Activated B cell treated with CpG ODN at 0.5 μM for 24 hours (primary cell): Measurements from ENCODE around the gene PUS3. TPM values are rescaled to one million over a fixed set of nuclear protein-coding genes. Genes with fewer than 3 reads are reported as not detected.

ENCODE experiments used
- ATAC-seq: fragments of 200-7000 bp; cut with Tn5 transposase; one replicate; pipeline ENCODE4 v1.10.0; 2021; ENCODE audit warnings: low read depth, mild to moderate bottlenecking, moderate library complexity
- CTCF ChIA-PET: fragments of 350-600 bp; sonication (Branson Sonifier 250); formaldehyde crosslinking; loops from one replicate; lab custom pipeline; 2021; ENCODE audit warnings: antibody characterized with exemption; lab: Charles Lee
- POLR2A ChIA-PET: fragments of 350-600 bp; sonication (Branson Sonifier 250); formaldehyde crosslinking; loops from one replicate; lab custom pipeline; 2021; ENCODE audit warnings: antibody characterized with exemption; lab: Charles Lee
- DNase-seq: peaks from one replicate; pipeline ENCODE4 v3.0.0; 2022
- H3K27ac Mint-ChIP-seq: one replicate; pipeline ENCODE4 v1.8.0; 2020; ENCODE audit warnings: mixed read lengths
- H3K27me3 Mint-ChIP-seq: one replicate; pipeline ENCODE4 v1.8.0; 2021; ENCODE audit warnings: mixed read lengths
- H3K36me3 Mint-ChIP-seq: one replicate; pipeline ENCODE4 v1.8.0; 2021; ENCODE audit warnings: low read depth, mixed read lengths
- H3K4me1 Mint-ChIP-seq: one replicate; pipeline ENCODE4 v1.8.0; 2021; ENCODE audit warnings: mixed read lengths
- H3K4me3 Mint-ChIP-seq: one replicate; pipeline ENCODE4 v1.8.0; 2020; ENCODE audit warnings: mild to moderate bottlenecking, mixed read lengths
- H3K9me3 Mint-ChIP-seq: one replicate; pipeline ENCODE4 v1.8.0; 2020; ENCODE audit warnings: mixed read lengths
- CTCF ChIP-seq: fragments of 200-600 bp; IDR thresholded peaks from one replicate; pipeline ENCODE4 v1.8.0; 2022; ENCODE audit warnings: antibody characterized with exemption, mild to moderate bottlenecking
- intact Hi-C: fragments of 100-400 bp; cut with micrococcal nuclease; formaldehyde crosslinking; loops from one replicate; pipeline ENCODE4 v1.15.1; 2024
- total RNA-seq: library from RNA; stranded (reverse); gene quantifications from 2 replicates; pipeline ENCODE4 v1.2.3, GENCODE V29; 2022

Gene PUS3
- total RNA-seq, 1 donor from 2014 or later, result 10.2 TPM

- Mint-ChIP-seq H3K9me3 (no peaks in the 10 kb centered on the region), H3K36me3 (no peaks in the 10 kb centered on the region), H3K27ac (no peak within 1 kb of the TSS), H3K4me1 (no peaks in the 10 kb centered on the region), H3K4me3 (no peak within 1 kb of the TSS), H3K27me3 (peaks cover 2% of the 10 kb centered on the region)
- POLR2A ChIA-PET, result no interaction called here
- CTCF ChIA-PET, result no interaction called here
- no peak for DNase-seq
- no peak for ATAC-seq
- intact Hi-C loops, result no loop called here
- TF ChIP-seq CTCF, result no peak
Measured at GRCh38 chr11:125945797-125946520, 43.0 kb upstream of the PUS3 start, which contains the start of gene VSIG10L2. Gene VSIG10L2, plus strand, starts transcription at chr11:125946044. Its CDS starts 12 bp downstream, at chr11:125946056.

GRCh38 chr11:125945011-125945796 lies 42.2 kb upstream of the PUS3 start:
- no peak for TF ChIP-seq CTCF
- H3K27ac Mint-ChIP-seq, result no peak overlapping the region
- H3K4me3 Mint-ChIP-seq, result no peak overlapping the region
- peaks cover 2% of the 10 kb centered on the region for H3K27me3 Mint-ChIP-seq
- no peaks in the 10 kb centered on the region for H3K4me1 Mint-ChIP-seq
- POLR2A ChIA-PET, result no interaction called here
- intact Hi-C loops, result no loop called here
- ATAC-seq (no peak), DNase-seq (no peak)
- CTCF ChIA-PET, result no interaction called here
- no peaks in the 10 kb centered on the region for H3K9me3 Mint-ChIP-seq
- H3K36me3 Mint-ChIP-seq, result no peaks in the 10 kb centered on the region

GRCh38 chr11:125944350-125945010 lies 41.5 kb upstream of the PUS3 start:
- H3K36me3 Mint-ChIP-seq, result no peaks in the 10 kb centered on the region
- no peak overlapping the region for H3K4me3 Mint-ChIP-seq
- TF ChIP-seq CTCF, result no peak
- H3K27ac Mint-ChIP-seq, result no peak overlapping the region
- CTCF ChIA-PET, result no interaction called here
- H3K27me3 Mint-ChIP-seq, result peaks cover 2% of the 10 kb centered on the region
- intact Hi-C loops, result no loop called here
- POLR2A ChIA-PET, result no interaction called here
- no peaks in the 10 kb centered on the region for H3K4me1 Mint-ChIP-seq
- no peaks in the 10 kb centered on the region for H3K9me3 Mint-ChIP-seq
- DNase-seq (no peak), ATAC-seq (no peak)

DNA sequence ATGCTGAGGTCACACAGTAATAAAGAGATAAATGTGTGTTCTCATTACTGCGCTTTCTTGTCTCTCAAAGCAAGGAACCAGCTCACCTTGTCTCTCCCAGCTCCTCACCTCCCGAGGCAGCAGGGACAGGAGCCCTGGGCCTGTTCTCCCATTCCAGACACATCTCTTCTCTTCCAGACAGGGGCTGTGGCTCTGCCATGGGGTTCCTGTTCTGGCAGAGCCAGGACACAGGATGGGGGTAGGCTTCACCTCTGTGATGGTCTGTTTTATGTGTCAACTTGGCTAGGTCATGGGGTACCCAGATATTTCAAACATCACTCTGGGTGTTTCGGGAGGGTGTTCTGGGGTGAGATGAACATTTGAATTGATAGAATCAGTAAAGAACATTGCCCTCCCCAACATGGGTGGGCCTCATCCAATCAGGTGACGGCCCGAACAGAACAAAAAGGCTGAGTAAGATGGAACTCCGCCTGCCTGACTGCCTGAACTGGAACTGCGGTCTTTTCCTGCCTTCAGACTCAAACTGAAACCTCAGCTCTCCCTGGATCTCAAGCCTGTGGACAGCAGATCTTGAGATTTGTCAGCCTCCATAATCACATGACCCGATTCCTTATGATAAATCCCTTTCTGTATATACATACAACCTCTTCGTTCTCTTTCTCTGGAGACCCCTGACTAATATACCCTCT lies 40.8 kb upstream of the PUS3 start:
- no peak overlapping the region for H3K27ac Mint-ChIP-seq
- no peaks in the 10 kb centered on the region for H3K4me1 Mint-ChIP-seq
- no peaks in the 10 kb centered on the region for H3K36me3 Mint-ChIP-seq
- H3K9me3 Mint-ChIP-seq, result no peaks in the 10 kb centered on the region
- ChIA-PET POLR2A (no interaction called here), CTCF (interaction anchor here (1.1 kb wide), 1 partner anchor 19 kb away, joined by 4 read pairs; no protein-coding TSS in a partner anchor)
- intact Hi-C loops, result no loop called here
- no peak for TF ChIP-seq CTCF
- H3K4me3 Mint-ChIP-seq, result no peak overlapping the region
- DNase-seq (no peak), ATAC-seq (no peak)
- peaks cover 2% of the 10 kb centered on the region for H3K27me3 Mint-ChIP-seq
